ENCODE data around the gene ARHGAP15.

Gene ARHGAP15

DNA sequence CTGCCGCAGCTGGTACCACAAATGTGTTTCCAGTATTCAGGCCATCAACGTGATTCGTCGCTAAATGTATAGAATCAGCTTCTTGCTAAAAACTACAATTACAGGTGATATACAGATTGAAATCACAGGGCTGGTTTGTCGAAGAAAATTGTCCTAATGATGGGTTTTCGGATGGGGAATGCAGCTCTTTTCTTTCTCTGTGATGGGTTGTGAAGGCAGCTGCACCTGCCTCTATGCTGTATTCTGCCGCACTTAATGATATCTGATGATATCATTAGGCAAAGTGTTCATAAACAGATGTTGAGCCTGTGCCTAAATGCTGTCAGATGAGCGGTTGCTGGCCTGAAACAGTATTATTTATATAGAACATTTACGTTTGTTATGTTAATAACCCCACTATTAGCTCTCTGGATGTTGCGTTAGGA, 218.1 kb downstream of the ARHGAP15 start:
- TF ChIP-seq CTCF (IDR thresholded peaks at IDR 0.05; ENCODE audit: low read depth, low read length), result no peak
- no peak overlapping the region for H3K4me3 ChIP-seq (replicated peaks in 1 of 2; ENCODE audit: low read depth in 2 of 2, low read length in 2 of 2)
- no peak for DNase-seq (ENCODE audit: low read depth in 2 of 2)

- no peak for DNase-seq (ENCODE audit: low read depth in 2 of 2)
- no peak for TF ChIP-seq CTCF (IDR thresholded peaks at IDR 0.05; ENCODE audit: low read depth, low read length)
- H3K4me3 ChIP-seq (replicated peaks in 1 of 2; ENCODE audit: low read depth in 2 of 2, low read length in 2 of 2), result no peak overlapping the region
Measured at GRCh38 chr2:143347901-143348414, 218.7 kb downstream of the ARHGAP15 start.

DNA sequence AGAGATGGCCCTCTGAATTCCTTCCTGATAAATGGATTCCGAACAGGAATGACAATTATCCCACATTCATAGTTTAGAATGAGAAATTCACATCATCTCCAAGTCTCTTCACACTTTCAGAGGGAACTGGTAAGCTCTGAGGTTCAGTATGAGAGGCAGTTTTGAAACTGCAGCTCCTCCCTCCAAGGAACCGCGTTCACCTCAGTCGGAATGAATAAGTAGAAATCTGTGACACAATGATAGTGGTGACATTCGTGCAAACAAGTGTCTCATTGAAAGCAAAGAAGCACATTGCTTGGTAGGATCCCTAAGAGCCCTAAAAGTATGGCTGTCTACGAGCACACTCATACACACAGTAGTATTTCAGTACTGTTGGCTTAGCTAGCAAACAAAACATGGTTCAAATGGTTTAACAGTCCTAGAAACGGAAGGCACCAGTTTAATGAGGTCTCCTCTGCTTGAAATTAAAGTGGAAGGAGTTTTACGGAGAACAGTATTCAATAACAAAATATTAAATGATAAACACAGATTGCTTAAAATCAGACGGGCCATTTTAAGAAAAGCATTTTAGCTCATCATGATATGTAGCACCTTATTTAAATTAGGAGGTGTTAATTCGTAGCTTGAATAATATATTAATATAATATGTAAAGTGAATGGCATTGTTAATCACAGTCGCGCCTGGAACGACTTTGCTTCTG, 225.0 kb downstream of the ARHGAP15 start:
- TF ChIP-seq CTCF (IDR thresholded peaks at IDR 0.05; ENCODE audit: low read depth, low read length), result no peak
- H3K4me3 ChIP-seq (replicated peaks in 1 of 2; ENCODE audit: low read depth in 2 of 2, low read length in 2 of 2), result no peak overlapping the region
- DNase-seq (ENCODE audit: low read depth in 2 of 2), result no peak

- TF ChIP-seq CTCF (IDR thresholded peaks at IDR 0.05; ENCODE audit: low read depth, low read length), result no peak
- H3K4me3 ChIP-seq (replicated peaks in 1 of 2; ENCODE audit: low read depth in 2 of 2, low read length in 2 of 2), result no peak overlapping the region
- DNase-seq (ENCODE audit: low read depth in 2 of 2), result no peak
Measured at GRCh38 chr2:143355870-143356269, 226.7 kb downstream of the ARHGAP15 start.

DNA sequence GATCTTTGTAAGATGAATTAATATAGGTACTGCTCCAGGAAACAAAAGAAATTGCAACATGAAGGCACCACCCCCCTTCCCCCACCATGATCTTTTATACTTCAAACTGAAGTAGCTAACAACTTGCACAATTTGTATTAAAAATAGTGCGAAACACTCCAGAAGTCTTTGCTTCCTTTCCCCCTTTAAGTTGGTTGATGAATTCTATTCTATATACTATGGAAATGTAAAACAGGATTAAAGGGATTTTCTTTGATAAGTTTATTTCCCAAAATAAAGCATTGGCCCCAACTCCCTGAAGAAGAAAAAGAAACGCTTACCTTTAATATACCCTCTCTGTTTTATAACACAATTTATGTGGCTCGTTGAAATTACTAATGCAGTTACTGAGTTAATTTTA, 227.1 kb downstream of the ARHGAP15 start:
- no peak overlapping the region for H3K4me3 ChIP-seq (replicated peaks in 1 of 2; ENCODE audit: low read depth in 2 of 2, low read length in 2 of 2)
- no peak for DNase-seq (ENCODE audit: low read depth in 2 of 2)
- TF ChIP-seq CTCF (IDR thresholded peaks at IDR 0.05; ENCODE audit: low read depth, low read length), result no peak

GRCh38 chr2:143356736-143357446, 227.7 kb downstream of the ARHGAP15 start:
- TF ChIP-seq CTCF (IDR thresholded peaks at IDR 0.05; ENCODE audit: low read depth, low read length), result no peak
- DNase-seq (ENCODE audit: low read depth in 2 of 2), result no peak
- H3K4me3 ChIP-seq (replicated peaks in 1 of 2; ENCODE audit: low read depth in 2 of 2, low read length in 2 of 2), result no peak overlapping the region

Data from cardiac fibroblast (primary cell).